WTC11 (cell line): ENCODE measurements around the gene CA7. TPM values are rescaled to one million over a fixed set of nuclear protein-coding genes. Genes with fewer than 3 reads are reported as not detected.
A peak's percentile ranks its signal among the peaks of the same experiment; 100 is the strongest.

Source experiments
- ATAC-seq: fragments of 200-7000 bp; cut with Tn5 transposase; 2 replicates; pipeline ENCODE4 v1.10.0; 2021; ENCODE audit warnings: mild to moderate bottlenecking, moderate library complexity
- CTCF ChIA-PET: fragments of 300-600 bp; sonication (Branson Sonifier 250); formaldehyde crosslinking; loops from one replicate; lab custom pipeline; 2021; ENCODE audit warnings: antibody characterized with exemption; lab: Charles Lee
- POLR2A ChIA-PET: fragments of 350-600 bp; sonication (Branson Sonifier 250); formaldehyde crosslinking; loops from one replicate; lab custom pipeline; 2021; ENCODE audit warnings: antibody characterized with exemption; lab: Charles Lee
- DNase-seq: peaks from one replicate; pipeline ENCODE4 v3.0.0; 2021; ENCODE audit warnings: low spot score
- H3K27ac Mint-ChIP-seq: 2 replicates; pipeline ENCODE4 v1.8.0; 2021; ENCODE audit warnings: mixed read lengths
- H3K27me3 Mint-ChIP-seq: 2 replicates; pipeline ENCODE4 v1.8.0; 2021; ENCODE audit warnings: low read depth, mild to moderate bottlenecking, moderate library complexity, mixed read lengths
- H3K36me3 Mint-ChIP-seq: 2 replicates; pipeline ENCODE4 v1.8.0; 2021; ENCODE audit warnings: mixed read lengths
- H3K4me1 Mint-ChIP-seq: 2 replicates; pipeline ENCODE4 v1.8.0; 2022; ENCODE audit warnings: mixed read lengths
- H3K4me3 Mint-ChIP-seq: 2 replicates; pipeline ENCODE4 v1.8.0; 2021; ENCODE audit warnings: mild to moderate bottlenecking, moderate library complexity, mixed read lengths
- H3K9me3 Mint-ChIP-seq: 2 replicates; pipeline ENCODE4 v1.8.0; 2021; ENCODE audit warnings: mixed read lengths
- ETV6 ChIP-seq: sonication (generic); formaldehyde crosslinking; IDR thresholded peaks from 2 replicates; pipeline ENCODE4 v1.8.1; 2022; ENCODE audit warnings: mild to moderate bottlenecking, missing genetic modification reagents
- KAT7 ChIP-seq: sonication (generic); formaldehyde crosslinking; IDR thresholded peaks from 2 replicates; pipeline ENCODE4 v1.8.1; 2023; ENCODE audit warnings: missing genetic modification reagents, mild to moderate bottlenecking, borderline replicate concordance
- NFATC4 ChIP-seq: fragments of 250-450 bp; sonication (Bioruptor Pico); IDR thresholded peaks from 2 replicates; pipeline ENCODE4 v1.9.0; 2021; ENCODE audit warnings: mild to moderate bottlenecking
- OVOL2 ChIP-seq: fragments of 250-450 bp; sonication (Bioruptor Pico); IDR thresholded peaks from 2 replicates; pipeline ENCODE4 v1.9.0; 2021; ENCODE audit warnings: mild to moderate bottlenecking, borderline replicate concordance
- SMAD4 ChIP-seq: sonication (generic); formaldehyde crosslinking; IDR thresholded peaks from 2 replicates; pipeline ENCODE4 v1.8.0; 2022; ENCODE audit warnings: mild to moderate bottlenecking, missing genetic modification reagents
- ZNF232 ChIP-seq: sonication (generic); formaldehyde crosslinking; IDR thresholded peaks from 2 replicates; pipeline ENCODE4 v1.8.0; 2022; ENCODE audit warnings: mild to moderate bottlenecking, missing genetic modification reagents
- ZNF416 ChIP-seq: fragments of 250-450 bp; sonication (Bioruptor Pico); IDR thresholded peaks from 2 replicates; pipeline ENCODE4 v1.9.0; 2021; ENCODE audit warnings: mild to moderate bottlenecking, inconsistent platforms
- total RNA-seq: library from RNA; stranded (reverse); gene quantifications from 3 replicates; pipeline ENCODE4 v1.2.3, GENCODE V29; 2021
- TF ChIP-seq, protein P1 (sequence below): sonication (generic); formaldehyde crosslinking; IDR thresholded peaks from 2 replicates; pipeline ENCODE4 v1.8.0; 2022; ENCODE audit warnings: missing genetic modification reagents
- TF ChIP-seq, protein P2 (sequence below): sonication (generic); formaldehyde crosslinking; IDR thresholded peaks from 2 replicates; pipeline ENCODE4 v1.8.1; 2023; ENCODE audit warnings: mild to moderate bottlenecking, moderate library complexity, missing genetic modification reagents
- TF ChIP-seq, protein P3 (sequence below): sonication (generic); formaldehyde crosslinking; IDR thresholded peaks from 2 replicates; pipeline ENCODE4 v1.8.0; 2022; ENCODE audit warnings: mild to moderate bottlenecking, missing genetic modification reagents
- TF ChIP-seq, protein P4 (sequence below): sonication (generic); formaldehyde crosslinking; IDR thresholded peaks from 2 replicates; pipeline ENCODE4 v1.8.1; 2022; ENCODE audit warnings: low read depth, missing genetic modification reagents, borderline replicate concordance

CA7 gene
- total RNA-seq, 1 experiment from 2014 or later: 1.6 TPM

DNA sequence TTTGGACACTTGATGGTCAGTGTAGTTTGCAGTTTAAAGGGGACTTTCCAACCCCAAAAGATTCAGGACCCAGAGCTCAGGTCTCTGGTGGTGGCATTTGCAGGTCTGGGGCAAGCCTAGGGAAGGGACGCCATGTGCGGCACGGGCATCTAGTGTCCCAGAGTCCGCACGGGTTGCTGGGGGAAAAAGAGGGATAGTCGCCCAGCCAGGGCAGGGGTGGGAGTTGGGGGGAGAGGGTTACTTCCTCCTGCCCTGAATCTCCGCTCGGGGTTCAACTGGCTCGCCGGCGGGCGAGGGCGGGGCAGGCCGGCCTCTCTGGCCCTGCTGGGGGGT is 239 bp upstream of the CA7 start (continued):
- TF ChIP-seq NFATC4 (no peak), SMAD4 (CRISPR knock-in tag) (no peak), ETV6 (CRISPR knock-in tag) (no peak), ZNF416 (CRISPR knock-in tag) (no peak), ZNF232 (CRISPR knock-in tag) (no peak)
- TF ChIP-seq, protein P1, sequence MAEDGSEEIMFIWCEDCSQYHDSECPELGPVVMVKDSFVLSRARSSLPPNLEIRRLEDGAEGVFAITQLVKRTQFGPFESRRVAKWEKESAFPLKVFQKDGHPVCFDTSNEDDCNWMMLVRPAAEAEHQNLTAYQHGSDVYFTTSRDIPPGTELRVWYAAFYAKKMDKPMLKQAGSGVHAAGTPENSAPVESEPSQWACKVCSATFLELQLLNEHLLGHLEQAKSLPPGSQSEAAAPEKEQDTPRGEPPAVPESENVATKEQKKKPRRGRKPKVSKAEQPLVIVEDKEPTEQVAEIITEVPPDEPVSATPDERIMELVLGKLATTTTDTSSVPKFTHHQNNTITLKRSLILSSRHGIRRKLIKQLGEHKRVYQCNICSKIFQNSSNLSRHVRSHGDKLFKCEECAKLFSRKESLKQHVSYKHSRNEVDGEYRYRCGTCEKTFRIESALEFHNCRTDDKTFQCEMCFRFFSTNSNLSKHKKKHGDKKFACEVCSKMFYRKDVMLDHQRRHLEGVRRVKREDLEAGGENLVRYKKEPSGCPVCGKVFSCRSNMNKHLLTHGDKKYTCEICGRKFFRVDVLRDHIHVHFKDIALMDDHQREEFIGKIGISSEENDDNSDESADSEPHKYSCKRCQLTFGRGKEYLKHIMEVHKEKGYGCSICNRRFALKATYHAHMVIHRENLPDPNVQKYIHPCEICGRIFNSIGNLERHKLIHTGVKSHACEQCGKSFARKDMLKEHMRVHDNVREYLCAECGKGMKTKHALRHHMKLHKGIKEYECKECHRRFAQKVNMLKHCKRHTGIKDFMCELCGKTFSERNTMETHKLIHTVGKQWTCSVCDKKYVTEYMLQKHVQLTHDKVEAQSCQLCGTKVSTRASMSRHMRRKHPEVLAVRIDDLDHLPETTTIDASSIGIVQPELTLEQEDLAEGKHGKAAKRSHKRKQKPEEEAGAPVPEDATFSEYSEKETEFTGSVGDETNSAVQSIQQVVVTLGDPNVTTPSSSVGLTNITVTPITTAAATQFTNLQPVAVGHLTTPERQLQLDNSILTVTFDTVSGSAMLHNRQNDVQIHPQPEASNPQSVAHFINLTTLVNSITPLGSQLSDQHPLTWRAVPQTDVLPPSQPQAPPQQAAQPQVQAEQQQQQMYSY (CRISPR knock-in tag): no peak
- TF ChIP-seq, protein P2, sequence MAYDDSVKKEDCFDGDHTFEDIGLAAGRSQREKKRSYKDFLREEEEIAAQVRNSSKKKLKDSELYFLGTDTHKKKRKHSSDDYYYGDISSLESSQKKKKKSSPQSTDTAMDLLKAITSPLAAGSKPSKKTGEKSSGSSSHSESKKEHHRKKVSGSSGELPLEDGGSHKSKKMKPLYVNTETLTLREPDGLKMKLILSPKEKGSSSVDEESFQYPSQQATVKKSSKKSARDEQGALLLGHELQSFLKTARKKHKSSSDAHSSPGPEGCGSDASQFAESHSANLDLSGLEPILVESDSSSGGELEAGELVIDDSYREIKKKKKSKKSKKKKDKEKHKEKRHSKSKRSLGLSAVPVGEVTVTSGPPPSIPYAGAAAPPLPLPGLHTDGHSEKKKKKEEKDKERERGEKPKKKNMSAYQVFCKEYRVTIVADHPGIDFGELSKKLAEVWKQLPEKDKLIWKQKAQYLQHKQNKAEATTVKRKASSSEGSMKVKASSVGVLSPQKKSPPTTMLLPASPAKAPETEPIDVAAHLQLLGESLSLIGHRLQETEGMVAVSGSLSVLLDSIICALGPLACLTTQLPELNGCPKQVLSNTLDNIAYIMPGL (CRISPR knock-in tag): no peak

DNA sequence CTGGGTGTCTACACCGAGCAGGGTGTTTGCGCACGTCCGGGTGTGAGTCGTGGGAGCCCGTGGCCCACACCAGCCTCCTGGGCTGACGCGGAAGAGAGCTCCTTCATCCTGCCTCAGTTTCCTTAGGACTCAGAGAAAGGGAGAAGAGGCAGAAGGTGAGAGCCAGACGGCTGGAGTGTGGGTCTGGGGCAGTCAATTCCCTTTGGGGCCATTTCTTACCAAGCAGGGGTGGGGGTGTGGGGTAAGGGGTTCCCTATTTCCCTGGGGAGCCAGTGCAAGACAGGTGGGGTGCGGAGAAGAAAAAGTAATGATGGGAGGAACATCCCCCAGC is 831 bp downstream of the CA7 start:
- TF ChIP-seq, protein P3, sequence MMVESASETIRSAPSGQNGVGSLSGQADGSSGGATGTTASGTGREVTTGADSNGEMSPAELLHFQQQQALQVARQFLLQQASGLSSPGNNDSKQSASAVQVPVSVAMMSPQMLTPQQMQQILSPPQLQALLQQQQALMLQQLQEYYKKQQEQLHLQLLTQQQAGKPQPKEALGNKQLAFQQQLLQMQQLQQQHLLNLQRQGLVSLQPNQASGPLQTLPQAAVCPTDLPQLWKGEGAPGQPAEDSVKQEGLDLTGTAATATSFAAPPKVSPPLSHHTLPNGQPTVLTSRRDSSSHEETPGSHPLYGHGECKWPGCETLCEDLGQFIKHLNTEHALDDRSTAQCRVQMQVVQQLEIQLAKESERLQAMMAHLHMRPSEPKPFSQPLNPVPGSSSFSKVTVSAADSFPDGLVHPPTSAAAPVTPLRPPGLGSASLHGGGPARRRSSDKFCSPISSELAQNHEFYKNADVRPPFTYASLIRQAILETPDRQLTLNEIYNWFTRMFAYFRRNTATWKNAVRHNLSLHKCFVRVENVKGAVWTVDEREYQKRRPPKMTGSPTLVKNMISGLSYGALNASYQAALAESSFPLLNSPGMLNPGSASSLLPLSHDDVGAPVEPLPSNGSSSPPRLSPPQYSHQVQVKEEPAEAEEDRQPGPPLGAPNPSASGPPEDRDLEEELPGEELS (CRISPR knock-in tag): no peak
- TF ChIP-seq, protein P1 (CRISPR knock-in tag): no peak
- no peak for TF ChIP-seq KAT7 (CRISPR knock-in tag)
- no peak for TF ChIP-seq OVOL2 (CRISPR knock-in tag)
- TF ChIP-seq, protein P4, sequence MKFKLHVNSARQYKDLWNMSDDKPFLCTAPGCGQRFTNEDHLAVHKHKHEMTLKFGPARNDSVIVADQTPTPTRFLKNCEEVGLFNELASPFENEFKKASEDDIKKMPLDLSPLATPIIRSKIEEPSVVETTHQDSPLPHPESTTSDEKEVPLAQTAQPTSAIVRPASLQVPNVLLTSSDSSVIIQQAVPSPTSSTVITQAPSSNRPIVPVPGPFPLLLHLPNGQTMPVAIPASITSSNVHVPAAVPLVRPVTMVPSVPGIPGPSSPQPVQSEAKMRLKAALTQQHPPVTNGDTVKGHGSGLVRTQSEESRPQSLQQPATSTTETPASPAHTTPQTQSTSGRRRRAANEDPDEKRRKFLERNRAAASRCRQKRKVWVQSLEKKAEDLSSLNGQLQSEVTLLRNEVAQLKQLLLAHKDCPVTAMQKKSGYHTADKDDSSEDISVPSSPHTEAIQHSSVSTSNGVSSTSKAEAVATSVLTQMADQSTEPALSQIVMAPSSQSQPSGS (CRISPR knock-in tag): no peak
- H3K4me1 Mint-ChIP-seq: peaks cover 13% of the 10 kb centered on the region
- CTCF ChIA-PET: interaction anchor here (0.6 to 6.5 kb wide), 8 partner anchors 10 to 48 kb away, joined by 3 to 76 read pairs (median 4); partner anchors contain the start of gene NAE1
- POLR2A ChIA-PET: interaction anchor here (0.6 kb wide), 1 partner anchor 268 kb away, joined by 4 read pairs; no protein-coding TSS in a partner anchor
- peaks cover 79% of the 10 kb centered on the region for H3K27me3 Mint-ChIP-seq
- peak overlapping the region; percentile 81 for H3K4me3 Mint-ChIP-seq
- DNase-seq (no peak), ATAC-seq (no peak)
- no peaks in the 10 kb centered on the region for H3K36me3 Mint-ChIP-seq
- H3K27ac Mint-ChIP-seq: no peak overlapping the region
- H3K9me3 Mint-ChIP-seq: no peaks in the 10 kb centered on the region
